HCT116 (cell line): ENCODE data around the gene MAPK4. TPM values are rescaled to one million over a fixed set of nuclear protein-coding genes. Genes with fewer than 3 reads are reported as not detected.

ENCODE experiments used
- ATAC-seq: fragments of 200-7000 bp; cut with Tn5 transposase; 2 replicates; pipeline ENCODE4 v1.9.1; 2020; ENCODE audit warnings: mild to moderate bottlenecking, moderate library complexity
- BruUV-seq: library from RNA; stranded (reverse); fragments of 400-500 nt; replicated peaks from 2 replicates; lab custom pipeline; 2021; lab: Mats Ljungman, UMichigan
- CTCF ChIA-PET: fragments of 300-600 bp; sonication (Branson Sonifier 250); formaldehyde crosslinking; loops from one replicate; lab custom pipeline; 2021; ENCODE audit warnings: antibody characterized with exemption; lab: Charles Lee
- POLR2A ChIA-PET: fragments of 300-600, 350-600 bp; sonication (Branson Sonifier 250); formaldehyde crosslinking; loops from one replicate; lab custom pipeline; 2021; ENCODE audit warnings: antibody characterized with exemption; lab: Charles Lee
- RAD21 ChIA-PET, 2 experiments: fragments of 300-600 bp; sonication (Branson Sonifier 250); formaldehyde crosslinking; loops; one replicate each; lab custom pipeline; 2023; ENCODE audit warnings: low total read pairs in 2 of 2; ENCODE audit not compliant: uncharacterized antibody in 2 of 2, unreplicated experiment in 2 of 2, low non-redundant PET in 1 of 2; lab: Charles Lee
- DNase-seq: peaks from one replicate; pipeline ENCODE4 v3.0.0-alpha.2; 2010; ENCODE audit warnings: low read depth, low spot score
- H2AFZ ChIP-seq: fragments of 200-600 bp; shearing (Covaris generic), sonication (generic); 2 replicates; pipeline ENCODE4 v1.6.1; 2017; ENCODE audit warnings: low read depth, mixed run types, mixed read lengths, antibody characterized with exemption, low read length; ENCODE audit not compliant: poor library complexity, severe bottlenecking
- H3K27ac ChIP-seq: 2 replicates; pipeline ENCODE4 v1.5.1; 2012; ENCODE audit warnings: low read depth, low read length
- H3K27me3 ChIP-seq: fragments of 200-600 bp; sonication (generic); 2 replicates; pipeline ENCODE4 v1.6.1; 2016; ENCODE audit warnings: mixed run types, low read length, mixed read lengths; ENCODE audit not compliant: insufficient read depth
- H3K36me3 ChIP-seq, 2 experiments: fragments of 200-500 bp in 1 of 2; fragments of 200-600 bp in 1 of 2; sonication (Bioruptor generic) in 1 of 2; sonication (generic) in 1 of 2; 2 replicates each; pipeline versions ENCODE4 v1.5.1 to v1.6.1; 2014 to 2016; ENCODE audit warnings: low read length in 2 of 2, inconsistent platforms in 1 of 2, mixed read lengths in 1 of 2, mixed run types in 1 of 2; ENCODE audit not compliant: insufficient read depth in 2 of 2, control insufficient read depth in 1 of 2
- H3K4me1 ChIP-seq, 2 experiments: fragments of 200-600 bp in 1 of 2; sonication (generic) in 1 of 2; 2 replicates each; pipeline versions ENCODE4 v1.5.1 to v1.6.1; 2012 to 2017; ENCODE audit warnings: low read length in 2 of 2, inconsistent platforms in 1 of 2, mild to moderate bottlenecking in 1 of 2, mixed read lengths in 1 of 2, mixed run types in 1 of 2, moderate library complexity in 1 of 2; ENCODE audit not compliant: insufficient read depth in 2 of 2, control insufficient read depth in 1 of 2
- H3K4me2 ChIP-seq: fragments of 200-600 bp; sonication (generic); 2 replicates; pipeline ENCODE4 v1.6.1; 2017; ENCODE audit warnings: mixed run types, low read length, mixed read lengths
- H3K4me3 ChIP-seq, 2 experiments: fragments of 200-600 bp in 1 of 2; sonication (generic) in 1 of 2; replicated peaks in 1 of 2; 2 replicates each; pipeline ENCODE4 v1.5.1; 2011 to 2016; ENCODE audit warnings: low read length in 2 of 2, control low read depth in 1 of 2, low read depth in 1 of 2, mild to moderate bottlenecking in 1 of 2, mixed read lengths in 1 of 2, mixed run types in 1 of 2
- H3K79me2 ChIP-seq: fragments of 200-600 bp; sonication (generic); 2 replicates; pipeline ENCODE4 v1.6.1; 2017; ENCODE audit warnings: mild to moderate bottlenecking, mixed run types, low read length, moderate library complexity, mixed read lengths; ENCODE audit not compliant: insufficient read depth
- H3K9ac ChIP-seq: fragments of 200-600 bp; sonication (generic); 2 replicates; pipeline ENCODE4 v1.6.1; 2016; ENCODE audit warnings: low read length, mixed read lengths
- H3K9me2 ChIP-seq: fragments of 200-600 bp; sonication (generic), shearing (Covaris generic); 2 replicates; pipeline ENCODE4 v1.6.1; 2017; ENCODE audit warnings: mixed run types, mild to moderate bottlenecking, moderate library complexity; ENCODE audit not compliant: insufficient read depth
- H3K9me3 ChIP-seq, 2 experiments: fragments of 200-500 bp in 1 of 2; fragments of 200-600 bp in 1 of 2; sonication (Bioruptor generic) in 1 of 2; sonication (generic) in 1 of 2; 2 replicates each; pipeline ENCODE4 v1.6.1; 2014 to 2017; ENCODE audit warnings: low read length in 2 of 2, mixed read lengths in 2 of 2, inconsistent platforms in 1 of 2, low read depth in 1 of 2, mild to moderate bottlenecking in 1 of 2, mixed run types in 1 of 2, moderate library complexity in 1 of 2; ENCODE audit not compliant: control insufficient read depth in 1 of 2, insufficient read depth in 1 of 2
- H4K20me1 ChIP-seq: fragments of 200-600 bp; sonication (generic), shearing (Covaris generic); 2 replicates; pipeline ENCODE4 v1.6.1; 2017; ENCODE audit warnings: mixed run types, mild to moderate bottlenecking, moderate library complexity; ENCODE audit not compliant: insufficient read depth
- CEBPB ChIP-seq: IDR thresholded peaks from 2 replicates; pipeline ENCODE4 v1.6.1; 2012; ENCODE audit warnings: low read depth
- CTCF ChIP-seq, 3 experiments: fragments of 200-600 bp in 1 of 3; sonication (generic) in 1 of 3; IDR thresholded peaks in 2 of 3; conservative IDR thresholded peaks in 1 of 3; 2 replicates each; pipeline ENCODE4 v1.5.1; 2012 to 2017; ENCODE audit warnings: low read depth in 2 of 3, low read length in 2 of 3, antibody characterized with exemption in 1 of 3, borderline replicate concordance in 1 of 3, control low read depth in 1 of 3, mild to moderate bottlenecking in 1 of 3, mixed read lengths in 1 of 3, mixed run types in 1 of 3, moderate library complexity in 1 of 3; ENCODE audit not compliant: insufficient read depth in 1 of 3
- EZH2phosphoT487 ChIP-seq: fragments of 200-600 bp; IDR thresholded peaks from 2 replicates; pipeline ENCODE4 v1.6.1; 2018; ENCODE audit warnings: antibody characterized with exemption, borderline replicate concordance
- FOSL1 ChIP-seq: IDR thresholded peaks from 2 replicates; pipeline ENCODE4 v1.6.1; 2012; ENCODE audit warnings: low read depth
- JUND ChIP-seq: IDR thresholded peaks from 2 replicates; pipeline ENCODE4 v1.6.1; 2012
- POLR2A ChIP-seq: IDR thresholded peaks from 2 replicates; pipeline ENCODE4 v1.7.0; 2011; ENCODE audit warnings: borderline replicate concordance; ENCODE audit not compliant: insufficient read depth, insufficient read length; ENCODE audit errors: extremely low read depth
- POLR2AphosphoS5 ChIP-seq: IDR thresholded peaks from 2 replicates; pipeline ENCODE4 v1.6.1; 2011; ENCODE audit warnings: mild to moderate bottlenecking, low read depth, low read length, moderate library complexity
- SP1 ChIP-seq: IDR thresholded peaks from 2 replicates; pipeline ENCODE4 v1.6.1; 2012; ENCODE audit warnings: low read depth
- ZFX ChIP-seq: fragments of 450-650 bp; IDR thresholded peaks from 2 replicates; pipeline ENCODE4 v1.6.1; 2017
- ZNF274 ChIP-seq: fragments of 200-500 bp; sonication (Bioruptor generic); IDR thresholded peaks from 2 replicates; pipeline ENCODE4 v1.6.1; 2014; ENCODE audit warnings: mild to moderate bottlenecking, low read depth, low read length, inconsistent platforms
- intact Hi-C: fragments of 100-400 bp; cut with micrococcal nuclease; formaldehyde crosslinking; loops from 2 replicates; pipeline ENCODE4 v1.10.0; 2022
- total RNA-seq: library from RNA; stranded (reverse); gene quantifications from one replicate; pipeline ENCODE4 v1.2.1, GENCODE V29; 2021; ENCODE audit not compliant: unreplicated experiment

MAPK4 gene
- total RNA-seq, 1 experiment from 2014 or later = 0.89 TPM

- TF ChIP-seq CTCF (IDR thresholded peaks at IDR 0.05 in 2 of 3, conservative IDR thresholded peaks at IDR 0.05 in 1 of 3; ENCODE audit: borderline replicate concordance in 1 of 3, insufficient read depth in 1 of 3, low read depth in 2 of 3, low read length in 2 of 3) (no peak), SP1 (no peak), POLR2AphosphoS5 (no peak), JUND (no peak), FOSL1 (no peak), CEBPB (no peak), ZFX (no peak), EZH2phosphoT487 (no peak), POLR2A (no peak), ZNF274 (no peak)
Measured at GRCh38 chr18:50611529-50611941, 51.6 kb downstream of the MAPK4 start (continued).

- Histone ChIP-seq H3K27ac (no peak overlapping the region), H4K20me1 (no peaks in the 10 kb centered on the region), H3K9ac (no peak overlapping the region), H3K9me2 (no peaks in the 10 kb centered on the region), H2AFZ (no peak overlapping the region), H3K4me3 (no peak overlapping the region), H3K79me2 (no peaks in the 10 kb centered on the region), H3K27me3 (no peaks in the 10 kb centered on the region), H3K4me2 (no peak overlapping the region), H3K36me3 (no peaks in the 10 kb centered on the region), H3K4me1 (no peaks in the 10 kb centered on the region), H3K9me3 (no peaks in the 10 kb centered on the region)
- ChIA-PET RAD21 (no interaction called here), POLR2A (no interaction called here), CTCF (no interaction called here)
- intact Hi-C loops = no loop called here
- DNase-seq = no peak
- ATAC-seq = no peak
- TF ChIP-seq SP1 = no peak
- TF ChIP-seq CEBPB = 0 out of 2 replicates have a peak, but pooled peaks have one; percentile 30
- no TSS peak for BruUV-seq
Measured at GRCh38 chr18:50614838-50615237, 55.0 kb downstream of the MAPK4 start.
